A673 (cell line): ENCODE data around the gene TRAM2. TPM values are rescaled to one million over a fixed set of nuclear protein-coding genes. Genes with fewer than 3 reads are reported as not detected.

Source experiments
- BruUV-seq: library from RNA; stranded (reverse); fragments of 400-500 nt; replicated peaks from 2 replicates; lab custom pipeline; 2021; lab: Mats Ljungman, UMichigan
- CTCF ChIA-PET: fragments of 300-600 bp; sonication (Branson Sonifier 250); formaldehyde crosslinking; loops from one replicate; lab custom pipeline; 2022; ENCODE audit warnings: antibody characterized with exemption; lab: Charles Lee
- POLR2A ChIA-PET: fragments of 300-600 bp; sonication (Branson Sonifier 250); formaldehyde crosslinking; loops from one replicate; lab custom pipeline; 2022; ENCODE audit warnings: antibody characterized with exemption; ENCODE audit not compliant: low non-redundant PET; lab: Charles Lee
- DNase-seq: peaks from one replicate; pipeline ENCODE4 v3.0.0-alpha.2; 2015; ENCODE audit warnings: low spot score
- H3K27ac ChIP-seq: fragments of 200-600 bp; sonication (generic); 2 replicates; pipeline ENCODE4 v1.5.1; 2016; ENCODE audit warnings: mixed run types, low read depth, mild to moderate bottlenecking, mixed read lengths, antibody characterized with exemption, low read length; ENCODE audit not compliant: poor library complexity, severe bottlenecking
- H3K27me3 ChIP-seq: fragments of 200-600 bp; sonication (generic); replicated peaks from 2 replicates; pipeline ENCODE4 v1.6.1; 2017; ENCODE audit warnings: mixed run types, low read depth, mild to moderate bottlenecking, mixed read lengths, antibody characterized with exemption, low read length; ENCODE audit not compliant: insufficient read depth, poor library complexity
- H3K36me3 ChIP-seq: fragments of 200-600 bp; sonication (generic); 2 replicates; pipeline ENCODE4 v1.6.1; 2016; ENCODE audit warnings: mixed run types, mild to moderate bottlenecking, mixed read lengths, antibody characterized with exemption, low read length; ENCODE audit not compliant: insufficient read depth, poor library complexity, severe bottlenecking
- H3K4me1 ChIP-seq: fragments of 200-600 bp; sonication (generic); 2 replicates; pipeline ENCODE4 v1.6.1; 2017; ENCODE audit warnings: mixed run types, mild to moderate bottlenecking, mixed read lengths, antibody characterized with exemption, low read length; ENCODE audit not compliant: insufficient read depth, poor library complexity, severe bottlenecking
- H3K4me3 ChIP-seq: fragments of 200-600 bp; sonication (generic); 2 replicates; pipeline ENCODE4 v1.5.1; 2016; ENCODE audit warnings: low read depth, mixed run types, mild to moderate bottlenecking, mixed read lengths, low read length; ENCODE audit not compliant: poor library complexity, severe bottlenecking
- H3K9me3 ChIP-seq: fragments of 200-600 bp; sonication (generic); 2 replicates; pipeline ENCODE4 v1.6.1; 2016; ENCODE audit warnings: mixed run types, low read depth, mild to moderate bottlenecking, mixed read lengths, antibody characterized with exemption, low read length; ENCODE audit not compliant: poor library complexity, severe bottlenecking
- EZH2 ChIP-seq: fragments of 200-600 bp; sonication (generic); IDR thresholded peaks from 2 replicates; pipeline ENCODE4 v1.6.1; 2017; ENCODE audit warnings: borderline replicate concordance, low read depth, mild to moderate bottlenecking, mixed read lengths, antibody characterized with exemption, low read length; ENCODE audit not compliant: poor library complexity, severe bottlenecking
- intact Hi-C: fragments of 100-400 bp; cut with micrococcal nuclease; formaldehyde crosslinking; loops from one replicate; pipeline ENCODE4 v1.10.0; 2022; ENCODE audit not compliant: unreplicated experiment
- total RNA-seq: library from RNA; stranded (reverse); gene quantifications from 2 replicates; pipeline ENCODE4 v1.2.3, GENCODE V29; 2021
- TF ChIP-seq, protein P1 (sequence below): fragments of 300-800, 200-600 bp; sonication (generic); conservative IDR thresholded peaks from 2 replicates; pipeline ENCODE4 v1.5.1; 2017; ENCODE audit warnings: low read depth, mild to moderate bottlenecking, antibody characterized with exemption, low read length, moderate library complexity, mixed read lengths

The TRAM2 gene
- total RNA-seq, 1 experiment from 2014 or later: 21.9 TPM

DNA sequence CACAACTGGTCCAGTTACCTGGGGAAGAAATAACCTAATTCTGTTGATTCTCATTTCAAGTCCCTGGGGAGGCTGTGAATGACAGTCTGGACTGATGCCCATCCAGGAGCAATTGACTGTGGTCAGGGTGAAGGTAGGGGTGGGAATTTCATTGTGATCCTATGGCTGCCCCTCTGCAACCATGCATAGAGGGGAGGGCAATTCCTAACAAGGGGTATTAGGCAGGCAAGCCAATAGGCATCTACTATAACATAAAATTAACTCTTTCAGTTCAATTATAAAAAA lies 44.0 kb upstream of the TRAM2 start:
- H3K36me3 ChIP-seq: no peaks in the 10 kb centered on the region
- DNase-seq: no peak
- CTCF ChIA-PET: no interaction called here

DNA sequence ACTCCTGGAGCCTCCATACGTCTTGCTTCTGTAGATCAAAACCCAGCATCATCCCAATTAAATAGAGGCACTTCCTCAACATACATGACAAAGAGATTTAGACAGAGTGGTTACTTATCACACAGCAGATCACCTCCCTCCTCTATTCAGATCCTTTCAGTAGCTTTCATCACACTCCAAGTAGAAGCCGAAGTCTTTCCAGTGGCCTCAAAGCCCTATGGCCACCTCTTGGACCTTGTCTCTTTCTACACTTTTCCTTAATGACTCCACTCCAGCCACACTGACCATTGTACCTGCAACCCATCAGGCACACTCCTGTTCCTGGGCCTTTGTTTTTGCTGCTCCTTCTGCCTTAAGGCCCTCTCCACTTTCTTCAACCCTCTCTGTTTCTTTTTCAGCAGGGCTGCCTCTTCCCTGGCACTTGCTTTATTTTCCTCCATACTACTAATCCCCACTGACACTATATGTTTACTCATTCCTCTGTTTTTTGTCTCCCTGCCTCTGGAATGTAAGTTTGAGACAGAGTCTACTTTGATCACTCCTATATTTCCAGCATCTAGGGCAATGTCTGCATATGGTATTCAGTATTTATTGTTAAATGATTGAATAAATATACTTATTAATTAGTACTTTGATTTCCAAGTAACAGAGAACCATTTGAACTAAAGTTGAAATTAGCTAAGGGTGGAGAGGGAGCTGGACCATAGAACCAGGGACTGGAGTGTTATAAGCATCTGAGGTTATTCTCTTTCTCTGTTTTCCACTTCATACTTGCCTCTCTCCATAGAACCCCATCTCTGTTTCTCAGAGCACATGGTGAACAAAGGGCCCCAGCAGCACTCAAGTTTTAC lies 43.4 kb upstream of the TRAM2 start:
- TF ChIP-seq, protein P1, sequence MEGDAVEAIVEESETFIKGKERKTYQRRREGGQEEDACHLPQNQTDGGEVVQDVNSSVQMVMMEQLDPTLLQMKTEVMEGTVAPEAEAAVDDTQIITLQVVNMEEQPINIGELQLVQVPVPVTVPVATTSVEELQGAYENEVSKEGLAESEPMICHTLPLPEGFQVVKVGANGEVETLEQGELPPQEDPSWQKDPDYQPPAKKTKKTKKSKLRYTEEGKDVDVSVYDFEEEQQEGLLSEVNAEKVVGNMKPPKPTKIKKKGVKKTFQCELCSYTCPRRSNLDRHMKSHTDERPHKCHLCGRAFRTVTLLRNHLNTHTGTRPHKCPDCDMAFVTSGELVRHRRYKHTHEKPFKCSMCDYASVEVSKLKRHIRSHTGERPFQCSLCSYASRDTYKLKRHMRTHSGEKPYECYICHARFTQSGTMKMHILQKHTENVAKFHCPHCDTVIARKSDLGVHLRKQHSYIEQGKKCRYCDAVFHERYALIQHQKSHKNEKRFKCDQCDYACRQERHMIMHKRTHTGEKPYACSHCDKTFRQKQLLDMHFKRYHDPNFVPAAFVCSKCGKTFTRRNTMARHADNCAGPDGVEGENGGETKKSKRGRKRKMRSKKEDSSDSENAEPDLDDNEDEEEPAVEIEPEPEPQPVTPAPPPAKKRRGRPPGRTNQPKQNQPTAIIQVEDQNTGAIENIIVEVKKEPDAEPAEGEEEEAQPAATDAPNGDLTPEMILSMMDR: no peak
- TF ChIP-seq EZH2: no peak

More for the DNA sequence above, 44.0 kb upstream of the TRAM2 start:
- H3K27ac ChIP-seq: no peak overlapping the region
- POLR2A ChIA-PET: no interaction called here
- intact Hi-C loops: no loop called here
- H3K27me3 ChIP-seq: no peaks in the 10 kb centered on the region
- no peak for TF ChIP-seq EZH2
- TF ChIP-seq, protein P1: no peak
- BruUV-seq: no TSS peak
- H3K9me3 ChIP-seq: no peaks in the 10 kb centered on the region
- no peak overlapping the region for H3K4me3 ChIP-seq
- no peaks in the 10 kb centered on the region for H3K4me1 ChIP-seq

DNA sequence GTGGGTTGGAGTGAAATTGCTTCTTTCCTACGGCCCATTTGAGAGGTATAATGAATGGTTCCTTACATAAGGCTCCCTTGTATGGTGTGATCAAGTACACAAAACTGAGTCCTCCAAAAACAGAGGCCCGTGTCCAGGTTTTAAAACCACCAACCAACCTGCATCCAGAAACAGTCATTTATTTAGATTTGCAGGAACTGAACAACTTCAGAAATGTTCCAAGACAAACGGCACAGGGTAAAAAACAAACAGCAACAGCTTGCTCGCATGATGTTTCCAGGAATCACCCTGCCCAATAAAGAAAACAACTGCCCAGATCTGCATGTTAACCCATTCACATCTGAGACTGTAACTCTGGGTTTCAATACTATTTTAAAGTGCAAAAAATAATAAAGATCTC lies 40.2 kb upstream of the TRAM2 start:
- DNase-seq: no peak
- Histone ChIP-seq H3K36me3 (no peaks in the 10 kb centered on the region), H3K9me3 (no peaks in the 10 kb centered on the region), H3K4me3 (no peak overlapping the region), H3K27ac (no peak overlapping the region), H3K4me1 (no peaks in the 10 kb centered on the region), H3K27me3 (no peaks in the 10 kb centered on the region)
- intact Hi-C loops: no loop called here
- POLR2A ChIA-PET: no interaction called here
- BruUV-seq: no TSS peak
- CTCF ChIA-PET: no interaction called here
- TF ChIP-seq, protein P1: no peak
- no peak for TF ChIP-seq EZH2

More for the DNA sequence above, 43.4 kb upstream of the TRAM2 start:
- Histone ChIP-seq H3K4me3 (no peak overlapping the region), H3K4me1 (no peaks in the 10 kb centered on the region), H3K36me3 (no peaks in the 10 kb centered on the region), H3K27ac (no peak overlapping the region), H3K9me3 (no peaks in the 10 kb centered on the region), H3K27me3 (no peaks in the 10 kb centered on the region)
- ChIA-PET POLR2A (interaction anchor here (0.6 kb wide), 1 partner anchor 400 kb away, joined by 3 read pairs; no protein-coding TSS in a partner anchor), CTCF (no interaction called here)
- DNase-seq: no peak
- intact Hi-C loops: no loop called here
- no TSS peak for BruUV-seq
